ENCODE results near the gene PRPF8.

GRCh38 chr17:1697681-1698080 is 13.0 kb upstream of the PRPF8 start:
- TF ChIP-seq SUZ12 (IDR thresholded peaks at IDR 0.05; ENCODE audit: extremely low read depth, insufficient read depth, insufficient read length) (no peak), ZNF274 (IDR thresholded peaks at IDR 0.05; ENCODE audit: low read depth, low read length) (no peak)

All from NT2/D1 (cell line).